NCI-H226 (cell line): Measurements from ENCODE around the gene PTPRCAP.
A peak's percentile ranks its signal among the peaks of the same experiment; 100 is the strongest.

Experiments
- DNase-seq: peaks from one replicate; pipeline ENCODE4 v3.0.0-alpha.2; 2015

PTPRCAP gene

DNA sequence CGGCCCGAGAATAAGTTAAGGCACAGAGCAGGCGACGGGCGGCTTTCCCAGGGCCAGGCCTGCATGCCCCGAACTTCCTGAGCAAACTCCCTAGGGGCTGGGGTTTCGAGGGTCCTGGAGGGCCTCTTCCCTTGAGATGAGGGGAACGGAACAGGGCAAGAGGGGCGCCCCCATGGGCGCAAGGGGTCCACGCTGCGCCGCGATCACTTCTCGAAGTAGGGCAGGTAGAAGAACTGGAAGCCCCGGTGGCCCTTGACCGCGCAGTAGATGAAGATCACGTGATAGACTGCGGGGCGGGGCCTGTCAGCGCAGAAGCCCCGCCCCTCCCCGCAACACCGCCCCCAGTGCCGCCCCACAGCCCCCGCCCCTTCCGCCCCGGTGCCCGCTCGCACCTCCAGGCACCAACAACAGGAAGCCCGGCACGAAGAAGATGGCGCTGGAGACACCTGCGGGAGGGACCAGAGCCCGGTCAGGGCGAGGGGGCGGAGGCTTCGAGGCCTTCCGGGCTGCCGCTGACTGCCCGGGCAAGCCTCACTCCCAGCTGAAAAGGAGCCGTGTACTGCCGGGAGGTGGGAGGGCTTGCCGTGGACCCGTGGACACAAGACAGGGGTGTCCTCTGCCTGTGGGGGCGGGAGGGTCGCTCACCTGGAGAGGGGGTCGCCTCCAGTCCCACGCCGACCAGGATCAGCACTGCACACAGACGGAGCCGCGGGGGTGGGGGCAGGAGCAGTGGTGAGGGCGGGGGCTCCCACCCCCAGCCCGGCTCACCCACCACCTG, 27.1 kb upstream of the PTPRCAP start:
- DNase-seq, result peak; percentile 89

GRCh38 chr11:67463680-67464410, 26.4 kb upstream of the PTPRCAP start:
- no peak for DNase-seq

GRCh38 chr11:67463186-67463585, 25.7 kb upstream of the PTPRCAP start:
- DNase-seq, result no peak

GRCh38 chr11:67458266-67458665, 20.8 kb upstream of the PTPRCAP start:
- no peak for DNase-seq

DNA sequence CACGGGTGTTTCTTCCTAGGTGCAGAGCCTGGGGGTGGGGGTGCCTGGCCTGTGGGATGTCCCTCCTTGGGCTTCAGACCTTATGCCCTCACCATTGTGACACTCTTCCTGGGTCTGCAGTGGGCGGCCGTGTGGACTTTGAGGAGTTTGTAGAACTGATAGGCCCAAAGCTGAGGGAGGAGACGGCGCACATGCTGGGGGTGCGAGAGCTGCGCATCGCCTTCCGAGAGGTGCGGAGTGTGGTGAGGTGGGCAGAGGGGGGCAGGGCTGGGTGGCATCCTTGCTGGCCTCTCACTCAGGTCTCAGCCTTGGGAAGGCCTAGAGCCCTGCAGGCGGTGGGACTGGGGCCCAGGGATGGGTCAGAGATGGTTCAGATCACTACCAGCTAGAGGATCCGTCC, 20.0 kb upstream of the PTPRCAP start:
- no peak for DNase-seq

DNA sequence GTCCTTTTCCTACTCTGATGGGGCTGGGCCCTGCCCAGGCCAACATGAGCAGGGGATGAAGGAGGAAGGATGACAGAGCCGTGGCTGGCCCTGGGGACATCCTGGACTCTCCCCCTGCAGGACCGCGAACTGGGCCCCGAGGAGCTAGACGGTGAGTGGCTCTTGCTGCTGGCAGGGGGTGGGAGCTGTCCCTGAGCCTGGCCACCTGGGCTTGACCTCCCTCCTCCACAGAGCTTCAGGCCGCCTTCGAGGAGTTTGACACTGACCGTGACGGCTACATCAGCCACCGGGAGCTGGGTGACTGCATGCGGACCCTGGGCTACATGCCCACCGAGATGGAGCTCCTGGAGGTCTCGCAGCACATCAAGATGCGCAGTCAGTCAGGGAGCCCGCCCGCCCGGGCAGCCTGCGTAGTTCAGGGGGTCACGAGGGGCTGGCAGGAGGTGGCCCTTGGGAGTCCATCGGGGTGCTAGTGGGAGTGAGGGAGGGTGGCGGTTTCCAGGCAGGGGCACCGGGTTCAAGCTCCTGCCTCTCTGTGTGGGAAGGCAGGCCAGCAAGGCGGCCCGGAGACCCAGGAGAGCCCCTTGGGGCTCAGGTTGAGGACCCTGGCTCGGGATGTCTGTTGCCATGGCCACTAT, 18.7 kb upstream of the PTPRCAP start:
- no peak for DNase-seq

- no peak for DNase-seq
These were observed 17.6 kb upstream of the PTPRCAP start, which contains the start of gene CABP4 for GRCh38 chr11:67455054-67455453. CABP4 (plus strand) TSS chr11:67455354; CDS start chr11:67455424, 70 bp downstream.

- no peak for DNase-seq
These were observed 16.6 kb upstream of the PTPRCAP start for GRCh38 chr11:67453816-67454732.

- DNase-seq, result no peak
These were observed 14.9 kb upstream of the PTPRCAP start, which contains the start of gene GPR152 for GRCh38 chr11:67452141-67452952. GPR152 (minus strand) TSS chr11:67452729; CDS start chr11:67452724, 5 bp downstream.

GRCh38 chr11:67451658-67451976, 14.1 kb upstream of the PTPRCAP start:
- no peak for DNase-seq

- no peak for DNase-seq
These were observed 13.5 kb upstream of the PTPRCAP start for GRCh38 chr11:67450796-67451657.

- DNase-seq, result no peak
These were observed 11.8 kb upstream of the PTPRCAP start for GRCh38 chr11:67449116-67449844.

DNA sequence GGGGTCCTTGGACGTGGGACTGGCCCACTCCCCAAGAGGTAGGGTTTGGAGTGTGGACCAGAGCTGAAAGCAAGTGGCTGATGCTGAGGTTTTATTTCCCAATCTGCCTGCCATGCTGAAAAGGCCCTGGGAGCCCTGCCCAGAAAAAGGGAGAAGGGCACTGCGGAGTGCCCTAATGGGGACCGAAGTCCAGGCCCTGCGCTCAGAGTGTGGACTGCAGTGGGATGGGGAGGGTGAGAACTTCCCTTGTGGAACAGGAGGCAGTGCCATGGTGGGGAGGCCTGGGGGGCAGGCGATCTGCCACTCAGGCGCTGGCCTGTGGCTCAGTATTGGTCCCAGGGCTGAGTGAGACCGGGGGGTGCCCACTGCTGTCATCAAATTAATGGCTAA, 10.7 kb upstream of the PTPRCAP start:
- DNase-seq, result no peak

DNA sequence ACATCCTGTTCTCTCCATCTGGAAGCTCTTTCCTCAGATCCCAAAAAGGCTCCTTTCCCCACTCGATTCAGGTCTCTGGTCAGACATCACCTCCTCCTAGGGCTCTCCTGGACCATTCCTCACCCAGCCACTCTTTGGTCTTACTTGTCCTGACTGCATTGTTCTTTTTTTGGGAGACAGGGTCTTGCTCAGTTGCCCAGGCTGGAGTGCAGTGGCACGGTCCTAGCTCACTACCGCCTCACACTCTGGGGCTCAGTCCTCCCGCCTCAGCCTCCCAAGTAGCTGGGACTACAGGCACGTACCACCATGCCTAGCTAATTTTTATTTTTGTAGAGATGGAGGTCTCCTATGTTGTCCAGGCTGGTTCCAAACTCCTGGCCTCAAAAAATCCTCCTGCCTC, 8.0 kb upstream of the PTPRCAP start:
- DNase-seq, result no peak

- no peak for DNase-seq
These were observed 5.3 kb upstream of the PTPRCAP start for GRCh38 chr11:67442504-67443404.

DNA sequence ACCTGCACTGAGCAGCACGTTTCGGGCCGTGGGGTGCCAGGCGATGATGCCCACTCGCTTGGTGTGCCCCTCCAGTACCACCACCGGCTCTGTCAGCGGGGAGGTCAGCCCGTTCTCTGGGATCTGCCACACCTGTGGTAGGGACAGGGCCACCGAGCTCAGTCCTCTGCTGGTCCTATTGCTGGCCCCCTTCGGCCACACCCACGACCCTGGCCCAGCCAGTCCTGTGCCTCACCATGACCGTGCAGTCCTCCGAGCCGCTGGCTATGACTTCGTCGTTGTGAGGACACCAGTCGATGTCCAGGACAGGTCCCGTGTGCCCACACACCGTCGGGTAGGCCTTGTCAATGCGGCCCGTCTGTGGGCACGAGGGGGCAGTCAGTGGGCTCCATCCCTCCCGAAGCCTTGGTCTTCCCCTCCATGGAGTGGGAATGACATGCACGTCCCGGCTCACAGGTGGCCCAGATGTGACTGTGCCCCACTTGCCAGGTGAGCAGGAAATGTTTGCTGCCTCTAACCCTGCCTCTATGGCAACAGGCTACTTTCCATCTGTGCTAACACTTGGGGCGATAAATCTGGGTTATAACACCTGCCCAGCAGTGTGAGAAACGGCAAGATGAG, 4.4 kb upstream of the PTPRCAP start:
- no peak for DNase-seq

GRCh38 chr11:67441098-67441563, 3.6 kb upstream of the PTPRCAP start:
- DNase-seq, result no peak
